HepG2 (cell line): Measurements from ENCODE around the gene TACC2. TPM values are rescaled to one million over a fixed set of nuclear protein-coding genes. Genes with fewer than 3 reads are reported as not detected.

Source experiments
- CHCHD3 ChIP-seq: sonication (generic); formaldehyde crosslinking; IDR thresholded peaks from 2 replicates; pipeline ENCODE4 v1.8.0; 2022; ENCODE audit warnings: mild to moderate bottlenecking, missing genetic modification reagents, moderate library complexity
- CREM ChIP-seq, 2 experiments: sonication (generic) in 1 of 2; formaldehyde crosslinking in 1 of 2; IDR thresholded peaks; 2 replicates each; pipeline versions ENCODE4 v1.4.0 to v1.6.1; 2016 to 2020; ENCODE audit warnings: antibody characterized with exemption in 1 of 2, mild to moderate bottlenecking in 1 of 2, missing genetic modification reagents in 1 of 2
- HNF1B ChIP-seq: sonication (generic); formaldehyde crosslinking; IDR thresholded peaks from 2 replicates; pipeline ENCODE4 v1.5.1; 2020; ENCODE audit warnings: mild to moderate bottlenecking, moderate library complexity, missing genetic modification reagents
- KDM1A ChIP-seq: IDR thresholded peaks from 2 replicates; pipeline ENCODE4 v1.6.1; 2016; ENCODE audit warnings: missing compliant biosample characterization
- KLF13 ChIP-seq: sonication (generic); formaldehyde crosslinking; IDR thresholded peaks from 2 replicates; pipeline ENCODE4 v1.4.0; 2020; ENCODE audit warnings: mild to moderate bottlenecking, missing genetic modification reagents
- MYC ChIP-seq: sonication (generic); formaldehyde crosslinking; IDR thresholded peaks from 2 replicates; pipeline ENCODE4 v1.9.0; 2021; ENCODE audit warnings: missing genetic modification reagents, borderline replicate concordance
- NFYB ChIP-seq: sonication (generic); formaldehyde crosslinking; IDR thresholded peaks from 2 replicates; pipeline ENCODE4 v1.4.0; 2020; ENCODE audit warnings: missing genetic modification reagents
- PCBP1 ChIP-seq: fragments of 200-400 bp; formaldehyde crosslinking; IDR thresholded peaks from 2 replicates; pipeline ENCODE4 v1.6.1; 2017; ENCODE audit warnings: mild to moderate bottlenecking, low read depth, low read length, borderline replicate concordance
- POLR2AphosphoS2 ChIP-seq: IDR thresholded peaks from 2 replicates; pipeline ENCODE4 v1.6.1; 2011; ENCODE audit warnings: low read depth, low read length, improper control_type of control experiment
- RORA ChIP-seq: sonication (generic); formaldehyde crosslinking; IDR thresholded peaks from 2 replicates; pipeline ENCODE4 v1.5.0; 2020; ENCODE audit warnings: mild to moderate bottlenecking, missing genetic modification reagents, moderate library complexity
- SMYD3 ChIP-seq: sonication (generic); formaldehyde crosslinking; IDR thresholded peaks from 2 replicates; pipeline ENCODE4 v1.8.1; 2023; ENCODE audit warnings: mild to moderate bottlenecking, missing genetic modification reagents
- TEAD3 ChIP-seq: optimal IDR thresholded peaks from 2 replicates; pipeline ENCODE3; 2016; ENCODE audit warnings: borderline replicate concordance
- TP53 ChIP-seq: sonication (generic); formaldehyde crosslinking; conservative IDR thresholded peaks from 2 replicates; pipeline ENCODE4 v1.4.0; 2020; ENCODE audit warnings: missing genetic modification reagents
- ZNF318 ChIP-seq: sonication (generic); formaldehyde crosslinking; IDR thresholded peaks from 2 replicates; pipeline ENCODE4 v1.4.0; 2020; ENCODE audit warnings: mild to moderate bottlenecking, missing genetic modification reagents
- ZNF703 ChIP-seq: sonication (generic); formaldehyde crosslinking; IDR thresholded peaks from 2 replicates; pipeline ENCODE4 v1.5.1; 2020; ENCODE audit warnings: missing genetic modification reagents, mild to moderate bottlenecking, moderate library complexity, borderline replicate concordance
- polyA plus RNA-seq, 8 experiments: library from polyadenylated mRNA; depleted of rRNA in 3 of 8; stranded (reverse) in 7 of 8; unstranded in 1 of 8; fragments of >200 nt; fragmentation: Illumina TruSeq in 4 of 8; extraction: Trizol in 4 of 8; gene quantifications; 2 replicates each; pipeline versions ENCODE4 v1.2.1 to v1.2.3, GENCODE V29; 2011 to 2016; ENCODE audit warnings: low read depth in 4 of 8, missing spikeins in 1 of 8, mixed read lengths in 1 of 8; ENCODE audit not compliant: insufficient read depth in 1 of 8
- total RNA-seq, 5 experiments: library from RNA; depleted of rRNA; stranded (reverse); fragments of >200 nt; fragmentation: Illumina TruSeq; extraction: Trizol; gene quantifications; 2 replicates each; pipeline ENCODE4 v1.2.3, GENCODE V29; 2016; ENCODE audit warnings: low read depth in 1 of 5
- TF ChIP-seq, protein P1 (sequence below): sonication (generic); formaldehyde crosslinking; IDR thresholded peaks from 2 replicates; pipeline ENCODE4 v1.8.0; 2022; ENCODE audit warnings: mild to moderate bottlenecking, missing genetic modification reagents; ENCODE audit not compliant: insufficient replicate concordance

TACC2 gene
- total and polyA plus RNA-seq, 2 of the 13 experiments (the other 11 are each of a cell fraction or from before 2014, with no cell fraction given) = 11.8 to 16.0 TPM

DNA sequence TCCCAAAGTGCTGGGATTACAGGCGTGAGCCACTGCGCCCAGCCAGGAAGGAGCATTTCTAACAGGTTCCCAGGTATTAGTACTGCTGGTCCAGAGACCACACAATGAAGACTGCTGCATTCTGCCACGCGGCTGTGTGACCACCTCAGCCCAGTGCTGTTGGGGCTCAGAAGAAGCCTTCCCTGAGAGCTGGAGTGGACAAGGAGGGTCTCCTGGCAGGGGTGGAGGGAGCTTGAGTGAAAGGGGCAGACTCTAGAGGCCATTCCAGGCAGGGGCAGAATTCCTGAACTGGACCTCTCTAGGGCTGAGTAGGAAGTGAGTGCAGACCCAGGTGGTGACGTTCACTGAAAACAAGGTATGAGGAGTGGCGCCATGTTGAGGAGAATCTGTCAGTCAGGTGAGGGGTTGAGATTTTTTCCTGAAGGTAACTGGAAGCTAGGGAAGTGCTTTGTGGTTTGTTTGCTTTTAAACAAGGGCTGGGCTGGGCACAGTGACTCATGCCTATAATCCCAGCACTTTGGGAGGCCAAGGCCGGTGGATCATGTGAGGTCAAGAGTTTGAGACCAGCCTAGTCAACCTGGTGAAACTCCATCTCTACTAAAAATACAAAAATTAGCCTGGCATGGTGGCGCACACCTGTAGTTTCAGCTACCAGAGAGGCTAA, 67.6 kb downstream of the TACC2 start (continued):
- TF ChIP-seq KDM1A (0 out of 2 replicates have a peak, but pooled peaks have one; percentile 56), HNF1B (CRISPR knock-in tag) (0 out of 2 replicates have a peak, but pooled peaks have one; percentile 55), RORA (CRISPR knock-in tag) (no peak), ZNF703 (no peak), TP53 (CRISPR knock-in tag) (no peak), NFYB (CRISPR knock-in tag) (no peak), MYC (CRISPR knock-in tag) (no peak), PCBP1 (no peak), TEAD3 (CRISPR knock-in tag) (peak; percentile 53), CHCHD3 (no peak), CREM (IDR thresholded peaks at IDR 0.05) (peak; percentile 43; the same call in 1 of the 2 replicates), CREM (CRISPR knock-in tag; IDR thresholded peaks at IDR 0.05) (no peak), SMYD3 (CRISPR knock-in tag) (no peak), POLR2AphosphoS2 (no peak), ZNF318 (CRISPR knock-in tag) (no peak), KLF13 (CRISPR knock-in tag) (no peak)
- TF ChIP-seq, protein P1, sequence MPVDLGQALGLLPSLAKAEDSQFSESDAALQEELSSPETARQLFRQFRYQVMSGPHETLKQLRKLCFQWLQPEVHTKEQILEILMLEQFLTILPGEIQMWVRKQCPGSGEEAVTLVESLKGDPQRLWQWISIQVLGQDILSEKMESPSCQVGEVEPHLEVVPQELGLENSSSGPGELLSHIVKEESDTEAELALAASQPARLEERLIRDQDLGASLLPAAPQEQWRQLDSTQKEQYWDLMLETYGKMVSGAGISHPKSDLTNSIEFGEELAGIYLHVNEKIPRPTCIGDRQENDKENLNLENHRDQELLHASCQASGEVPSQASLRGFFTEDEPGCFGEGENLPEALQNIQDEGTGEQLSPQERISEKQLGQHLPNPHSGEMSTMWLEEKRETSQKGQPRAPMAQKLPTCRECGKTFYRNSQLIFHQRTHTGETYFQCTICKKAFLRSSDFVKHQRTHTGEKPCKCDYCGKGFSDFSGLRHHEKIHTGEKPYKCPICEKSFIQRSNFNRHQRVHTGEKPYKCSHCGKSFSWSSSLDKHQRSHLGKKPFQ (CRISPR knock-in tag) = no peak
